SH-SY5Y (cell line): ENCODE measurements around the gene SLC35E1.

Experiments
- GATA2 ChIP-seq: IDR thresholded peaks from 2 replicates; pipeline ENCODE4 v1.6.1; 2011; ENCODE audit warnings: mild to moderate bottlenecking, low read depth, low read length
- GATA3 ChIP-seq: IDR thresholded peaks from 2 replicates; pipeline ENCODE4 v1.6.1; 2011; ENCODE audit warnings: low read depth, mild to moderate bottlenecking, low read length, moderate library complexity

SLC35E1 gene

GRCh38 chr19:16572332-16573211, at the start of gene SLC35E1:
Gene SLC35E1, minus strand, starts transcription at chr19:16572415. Its CDS starts 51 bp downstream, at chr19:16572364.
- TF ChIP-seq GATA2 (no peak), GATA3 (no peak)

GRCh38 chr19:16621165-16621800, 49.1 kb upstream of the SLC35E1 start:
- TF ChIP-seq GATA3 (no peak), GATA2 (no peak)

GRCh38 chr19:16620584-16620983, 48.4 kb upstream of the SLC35E1 start:
- no peak for TF ChIP-seq GATA3
- TF ChIP-seq GATA2, result no peak

GRCh38 chr19:16620018-16620417, 47.8 kb upstream of the SLC35E1 start:
- no peak for TF ChIP-seq GATA2
- TF ChIP-seq GATA3, result no peak

GRCh38 chr19:16619457-16619856, 47.2 kb upstream of the SLC35E1 start:
- TF ChIP-seq GATA3, result no peak
- TF ChIP-seq GATA2, result no peak

- TF ChIP-seq GATA2, result no peak
- no peak for TF ChIP-seq GATA3
Measured at GRCh38 chr19:16618248-16618647, 46.0 kb upstream of the SLC35E1 start.

- TF ChIP-seq GATA3 (no peak), GATA2 (no peak)
Measured at GRCh38 chr19:16615808-16616207, 43.6 kb upstream of the SLC35E1 start.

GRCh38 chr19:16614941-16615340, 42.7 kb upstream of the SLC35E1 start:
- TF ChIP-seq GATA2 (no peak), GATA3 (no peak)

GRCh38 chr19:16613841-16614240, 41.6 kb upstream of the SLC35E1 start:
- TF ChIP-seq GATA2 (no peak), GATA3 (no peak)

- no peak for TF ChIP-seq GATA3
- TF ChIP-seq GATA2, result no peak
Measured at GRCh38 chr19:16612636-16613035, 40.4 kb upstream of the SLC35E1 start.

- TF ChIP-seq GATA3, result no peak
Measured at GRCh38 chr19:16611121-16611520, 38.9 kb upstream of the SLC35E1 start.

GRCh38 chr19:16609511-16610200, 37.4 kb upstream of the SLC35E1 start:
- TF ChIP-seq GATA3 (no peak), GATA2 (no peak)

GRCh38 chr19:16608290-16608739, 36.1 kb upstream of the SLC35E1 start:
- no peak for TF ChIP-seq GATA2
- TF ChIP-seq GATA3, result no peak

- no peak for TF ChIP-seq GATA2
- no peak for TF ChIP-seq GATA3
Measured at GRCh38 chr19:16607819-16608218, 35.6 kb upstream of the SLC35E1 start.

- TF ChIP-seq GATA2, result no peak
- TF ChIP-seq GATA3, result no peak
Measured at GRCh38 chr19:16605553-16605994, 33.4 kb upstream of the SLC35E1 start.
